ENCODE data around the gene SNX12.

- TF ChIP-seq CTCF (IDR thresholded peaks at IDR 0.05), result no peak
- TF ChIP-seq ZFX (IDR thresholded peaks at IDR 0.05; ENCODE audit: borderline replicate concordance), result no peak
Observed at GRCh38 chrX:71100581-71101505, 32.7 kb upstream of the SNX12 start.

Measured in 22Rv1 (cell line).